HG03575 (cell line): ENCODE data around the gene HOXB6.

ENCODE experiments used
- ATAC-seq: cut with Tn5 transposase; IDR thresholded peaks from one replicate; pipeline ENCODE4 v1.9.1; 2021; ENCODE audit not compliant: unreplicated experiment, insufficient number of reproducible peaks, low FRiP score; ENCODE audit errors: extremely low read depth

Gene HOXB6

DNA sequence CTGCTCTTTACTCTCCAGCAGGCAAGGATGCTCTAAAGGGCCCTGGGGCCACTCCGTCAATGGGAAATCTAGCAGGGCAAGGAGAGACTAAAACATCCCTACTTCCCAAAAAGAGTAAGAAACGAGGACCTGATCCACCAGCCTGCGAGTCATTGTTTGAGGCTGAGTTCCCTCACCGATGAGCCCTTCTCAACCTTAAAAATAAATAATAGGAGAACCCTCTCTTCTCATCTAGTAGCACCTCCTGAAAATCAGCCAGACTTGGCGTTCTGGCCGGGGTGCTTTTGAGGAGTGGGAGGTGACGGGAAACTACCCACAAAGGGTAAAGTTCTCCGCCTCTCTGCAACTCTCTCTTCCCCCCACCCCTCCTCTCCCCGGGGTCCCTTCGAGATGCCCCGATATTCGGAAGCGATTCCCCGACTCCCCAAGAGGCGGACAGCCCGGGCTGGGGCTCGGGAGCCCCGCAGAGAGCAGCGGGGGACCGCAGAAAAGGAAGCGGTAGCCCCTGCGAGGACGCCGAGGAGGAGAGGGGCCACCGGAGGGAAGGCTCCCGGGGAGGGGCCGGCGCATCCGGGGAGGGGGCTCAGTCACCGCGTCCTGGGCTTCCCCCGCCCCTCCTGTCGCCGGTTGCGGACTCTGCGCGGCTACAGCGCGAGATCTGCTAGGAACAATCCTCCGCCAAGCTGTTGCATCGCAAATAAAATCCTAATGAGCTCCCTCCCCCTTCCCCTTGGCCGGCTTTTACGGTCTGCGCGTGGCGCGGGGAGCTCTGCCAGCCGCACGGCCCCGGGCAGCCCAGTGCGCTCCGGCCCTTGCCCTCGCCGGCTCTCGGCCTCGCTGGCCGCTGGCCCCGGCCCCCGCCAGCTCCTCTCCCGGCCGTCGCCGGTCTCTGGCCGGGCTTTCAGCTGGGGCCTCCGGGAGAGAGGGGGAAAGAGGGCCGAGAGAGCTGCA, 20.0 kb upstream of the HOXB6 start:
- no peak for ATAC-seq

DNA sequence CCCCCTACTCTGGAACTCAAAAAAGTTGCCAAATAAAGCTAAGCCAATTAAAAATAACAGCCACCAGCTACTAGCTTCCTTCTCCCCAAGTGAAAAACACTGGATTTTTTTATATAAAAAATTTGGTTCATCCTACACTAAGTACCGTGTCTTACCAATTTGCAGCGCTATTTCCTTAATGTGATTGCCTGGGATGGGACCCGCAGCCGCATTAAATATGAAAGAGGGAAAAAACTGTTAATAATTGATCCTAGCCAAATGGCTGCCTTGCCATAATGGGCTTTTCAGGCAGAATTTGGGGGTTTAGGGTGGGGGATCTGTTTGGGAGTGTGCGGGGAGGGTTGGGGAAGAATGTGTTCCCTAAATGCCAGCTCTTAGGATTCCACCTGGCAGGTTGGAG, 19.3 kb upstream of the HOXB6 start:
- no peak for ATAC-seq

DNA sequence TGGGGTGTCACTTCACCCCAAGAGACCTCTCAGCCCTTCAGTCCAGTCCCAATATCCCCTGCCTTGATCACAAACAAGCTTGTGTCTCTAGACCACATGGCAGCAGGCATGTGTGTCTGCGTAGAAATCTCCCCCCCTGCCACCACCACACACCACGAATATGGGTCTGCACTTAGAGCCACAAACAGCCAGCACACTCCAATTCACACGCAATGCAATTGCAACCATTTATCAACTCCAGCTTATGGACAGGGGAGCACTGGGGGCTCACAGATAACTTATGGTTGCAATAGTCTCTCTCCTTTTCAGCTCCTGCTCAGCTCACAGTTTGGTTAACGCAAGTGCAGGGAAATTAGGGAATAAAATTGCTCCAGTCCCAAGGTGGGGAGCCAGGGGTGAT, 18.8 kb upstream of the HOXB6 start:
- ATAC-seq, result no peak

DNA sequence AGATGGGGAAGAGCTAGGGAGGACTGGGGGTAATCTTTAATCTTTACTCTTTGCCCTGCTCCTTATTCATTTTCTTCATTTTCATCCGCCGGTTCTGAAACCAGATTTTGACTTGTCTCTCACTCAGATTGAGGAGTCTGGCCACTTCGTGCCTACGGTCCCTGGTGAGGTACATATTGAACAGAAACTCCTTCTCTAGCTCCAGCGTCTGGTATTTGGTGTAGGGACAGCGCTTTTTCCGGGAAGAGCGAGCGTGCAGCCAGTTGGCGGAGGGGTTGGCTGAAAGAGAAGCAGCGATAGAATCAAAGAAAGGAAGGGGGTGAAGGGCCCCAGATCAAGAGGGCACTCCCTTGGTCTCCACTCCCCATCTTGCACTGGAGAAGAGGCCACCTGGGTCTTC, 18.1 kb upstream of the HOXB6 start:
- ATAC-seq, result no peak

DNA sequence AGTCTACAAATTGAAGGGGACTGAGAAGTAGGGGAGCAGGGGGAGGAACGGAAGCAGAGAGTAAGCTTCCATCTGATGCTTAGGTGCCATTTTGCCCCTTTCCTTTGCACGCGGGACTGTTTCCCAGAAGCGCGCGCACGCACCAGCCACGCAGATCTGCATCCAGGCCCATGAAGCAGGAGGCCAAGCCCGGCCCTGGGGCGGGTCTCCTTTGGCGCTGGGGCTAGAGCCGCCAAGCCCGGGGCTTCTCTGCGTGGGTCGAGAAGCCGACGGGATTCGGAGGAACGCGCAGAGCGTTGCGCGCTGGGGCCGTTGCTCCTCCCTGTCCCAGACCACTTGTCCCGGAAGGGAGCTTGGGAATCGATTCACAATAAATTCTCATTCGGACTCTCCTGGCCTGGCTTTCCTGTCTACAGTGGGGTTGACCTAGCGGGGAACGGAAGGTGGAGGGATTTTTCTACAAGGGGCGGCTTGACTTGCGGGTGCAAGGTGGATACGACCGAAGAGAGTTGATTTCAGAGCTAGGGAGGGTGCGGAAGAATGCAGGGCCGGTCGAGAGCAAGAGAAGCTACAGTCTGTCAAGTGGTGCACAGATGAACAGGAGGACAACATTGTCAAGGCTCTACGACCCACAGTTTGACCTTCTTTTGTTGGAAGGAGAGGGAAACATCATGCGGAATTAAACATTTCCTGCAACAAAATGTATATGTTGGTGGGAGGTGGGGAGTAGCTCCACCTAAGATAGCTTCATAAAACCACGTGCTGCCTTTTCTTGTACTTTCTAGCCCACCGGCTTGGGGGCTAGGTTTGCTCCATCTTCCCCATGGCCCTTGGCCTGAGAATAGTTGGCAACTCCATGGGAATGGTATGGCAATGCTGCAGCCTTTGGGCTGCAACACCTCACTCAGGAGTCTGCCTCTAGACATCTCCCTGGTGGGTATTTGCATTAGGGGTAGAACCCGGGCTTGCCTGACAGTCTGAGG, 16.9 kb upstream of the HOXB6 start:
- ATAC-seq, result no peak

DNA sequence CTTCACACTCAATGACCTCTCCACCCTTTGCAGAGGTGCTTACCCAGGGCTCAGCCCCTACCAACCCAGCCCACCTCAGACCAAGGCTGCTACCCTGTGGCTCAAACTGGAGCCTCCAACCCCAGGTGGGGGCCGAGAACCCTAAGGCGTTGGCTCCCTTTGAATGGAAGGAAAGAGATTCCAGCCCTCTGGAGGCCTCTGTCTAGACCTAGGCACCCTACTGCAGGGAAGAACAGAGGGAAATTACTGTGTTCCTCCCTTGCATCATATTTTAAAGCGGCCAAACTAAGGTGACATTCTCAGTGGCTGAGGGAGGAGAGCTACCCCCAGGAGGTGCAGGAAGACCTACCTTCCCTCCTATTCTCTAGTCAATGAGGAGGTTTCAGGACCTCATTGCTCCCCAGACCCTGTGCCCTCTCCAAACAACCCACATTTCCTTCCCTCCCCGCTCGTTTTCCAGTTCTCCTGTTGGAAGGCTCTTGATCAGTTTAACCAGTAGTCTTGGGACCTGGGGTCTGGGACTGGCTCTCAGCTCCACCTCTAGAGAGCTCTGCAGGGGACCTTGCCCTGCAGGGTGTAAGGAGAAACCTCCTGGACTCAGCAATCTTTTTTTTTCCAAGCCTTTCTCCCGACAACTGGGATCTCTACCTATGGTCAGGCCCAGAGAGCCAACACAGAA, 15.8 kb upstream of the HOXB6 start:
- ATAC-seq, result no peak

DNA sequence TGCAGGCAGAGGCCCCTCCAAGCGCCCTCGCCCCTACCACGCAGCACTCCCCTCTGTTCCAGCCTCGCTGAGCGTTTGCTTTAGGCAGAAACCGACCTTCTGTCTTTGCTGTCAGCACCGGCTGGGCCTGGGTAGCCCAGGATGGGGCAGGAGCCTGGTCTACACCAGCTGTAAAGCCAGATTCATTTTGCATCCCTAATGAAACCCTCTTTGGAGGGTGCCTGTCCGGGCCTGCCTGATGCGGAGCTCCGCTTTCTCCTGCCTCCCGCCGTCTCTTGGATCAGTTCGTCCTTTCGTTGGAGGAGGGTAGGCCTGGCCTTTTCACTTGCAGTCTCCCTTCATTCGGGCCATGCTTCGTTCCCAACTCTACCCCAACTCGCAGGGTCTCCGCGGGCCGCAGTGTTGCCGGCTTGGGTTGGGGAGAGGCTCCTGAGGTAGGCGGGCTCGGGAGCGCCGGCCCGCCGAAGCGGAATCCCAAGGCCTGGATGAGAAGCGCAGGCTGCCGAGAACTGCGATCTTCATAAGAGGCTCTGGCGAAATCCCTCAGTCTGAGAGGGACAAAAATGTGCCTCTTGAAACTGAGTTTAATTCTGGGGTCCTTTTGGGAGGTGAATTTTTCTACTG, 15.2 kb upstream of the HOXB6 start:
- no peak for ATAC-seq

DNA sequence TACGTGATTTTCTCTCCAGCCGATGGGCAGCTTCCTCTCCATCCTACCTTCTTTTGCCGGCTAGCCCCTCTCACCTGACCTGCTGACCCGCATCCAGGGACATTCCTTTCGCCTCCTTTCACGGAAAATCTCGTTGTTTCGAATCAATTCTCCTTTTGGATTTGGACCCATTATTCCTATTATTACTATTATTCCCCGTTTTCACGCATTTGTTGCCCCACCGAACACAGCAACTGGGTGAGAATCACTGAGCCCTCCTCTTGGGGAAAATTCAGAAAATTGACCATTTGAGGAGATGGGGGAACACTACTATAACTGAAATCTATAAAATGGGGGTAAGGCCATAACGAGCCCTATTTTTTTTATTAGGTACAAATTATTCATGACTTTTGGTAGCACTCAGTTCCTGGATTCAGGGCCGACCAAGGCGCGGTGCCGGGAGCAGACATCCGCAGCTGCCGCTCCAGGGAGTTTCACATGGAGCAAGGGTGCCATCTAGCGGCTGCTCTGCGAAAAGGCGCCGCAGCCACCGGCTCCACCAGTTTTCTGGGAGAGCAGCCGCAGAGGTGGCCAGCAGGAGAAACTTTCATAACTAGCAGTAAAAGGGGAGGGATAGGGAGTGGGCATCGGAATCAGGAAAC, 13.6 kb upstream of the HOXB6 start:
- no peak for ATAC-seq

DNA sequence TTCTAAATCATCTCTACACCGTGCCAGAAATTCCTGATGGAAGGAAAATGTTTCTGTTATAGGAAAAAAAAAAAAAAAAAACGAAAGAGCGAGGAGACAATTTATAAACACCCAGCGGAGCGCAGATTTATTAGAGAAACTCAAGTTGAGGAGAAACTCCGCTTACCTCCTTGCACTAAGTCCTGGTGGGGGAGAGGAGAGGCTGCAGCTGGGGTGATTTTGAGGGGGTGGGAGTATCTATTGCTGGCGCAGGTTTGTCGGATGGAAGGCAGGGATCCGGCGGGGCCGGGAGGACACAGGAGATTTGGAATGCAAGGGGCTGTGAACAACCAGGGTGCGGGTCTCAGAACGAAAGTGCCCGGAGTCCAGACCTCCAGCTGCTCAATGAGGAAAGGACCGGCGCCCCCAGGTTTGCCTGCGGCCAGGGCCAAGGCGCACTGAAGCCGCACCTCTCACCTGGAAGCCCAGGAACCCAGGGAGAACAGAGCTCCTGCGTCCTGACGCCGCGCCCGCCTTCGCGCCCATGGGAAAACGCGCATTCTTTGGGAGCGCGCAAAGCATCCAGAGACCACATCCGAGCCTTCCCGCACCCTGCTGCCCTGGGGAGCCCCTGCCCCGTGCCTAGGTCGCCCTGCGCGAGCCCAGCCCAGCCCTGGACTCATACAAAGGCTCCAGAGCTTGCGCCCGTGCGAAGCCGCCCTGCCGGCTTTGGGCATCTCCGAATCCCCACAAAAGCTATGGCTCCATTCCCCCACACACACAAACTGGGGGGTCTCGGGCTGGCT, 12.9 kb upstream of the HOXB6 start:
- no peak for ATAC-seq

DNA sequence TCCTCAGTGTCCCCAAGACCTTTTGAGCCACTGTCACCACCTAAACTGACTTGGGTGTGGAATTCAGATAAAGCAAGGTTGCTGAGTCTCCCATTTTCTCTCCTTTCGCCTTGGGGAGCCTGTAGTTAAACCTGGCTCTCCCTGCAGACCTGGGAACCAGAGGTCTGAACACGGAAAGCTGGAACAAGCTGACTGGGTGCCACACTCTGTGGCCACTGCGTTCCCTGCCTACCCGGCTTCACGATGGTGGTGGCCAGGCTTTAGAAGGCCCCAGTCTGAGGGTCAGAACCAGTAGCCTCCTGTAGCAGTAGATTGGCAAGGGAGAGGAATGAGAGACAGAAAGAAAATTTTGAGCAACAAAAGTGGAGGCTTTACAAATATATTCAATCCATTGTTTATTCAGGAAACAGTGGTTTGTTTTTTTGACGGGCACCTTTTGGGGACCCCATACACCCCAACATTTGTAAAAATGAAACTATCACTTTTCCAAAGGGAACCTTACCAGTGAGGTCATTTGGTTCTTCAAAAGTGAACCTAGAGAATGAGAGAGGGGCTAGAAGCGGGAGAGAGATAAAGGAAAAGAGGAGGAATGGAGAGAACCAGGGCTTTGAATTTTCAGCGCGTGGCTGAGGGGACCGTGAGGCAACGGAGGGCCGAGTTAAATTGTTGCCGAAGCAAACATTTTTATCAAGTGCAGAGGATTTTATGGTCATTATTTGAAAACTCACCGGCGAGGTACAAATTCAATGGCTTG, 12.1 kb upstream of the HOXB6 start:
- ATAC-seq, result no peak

DNA sequence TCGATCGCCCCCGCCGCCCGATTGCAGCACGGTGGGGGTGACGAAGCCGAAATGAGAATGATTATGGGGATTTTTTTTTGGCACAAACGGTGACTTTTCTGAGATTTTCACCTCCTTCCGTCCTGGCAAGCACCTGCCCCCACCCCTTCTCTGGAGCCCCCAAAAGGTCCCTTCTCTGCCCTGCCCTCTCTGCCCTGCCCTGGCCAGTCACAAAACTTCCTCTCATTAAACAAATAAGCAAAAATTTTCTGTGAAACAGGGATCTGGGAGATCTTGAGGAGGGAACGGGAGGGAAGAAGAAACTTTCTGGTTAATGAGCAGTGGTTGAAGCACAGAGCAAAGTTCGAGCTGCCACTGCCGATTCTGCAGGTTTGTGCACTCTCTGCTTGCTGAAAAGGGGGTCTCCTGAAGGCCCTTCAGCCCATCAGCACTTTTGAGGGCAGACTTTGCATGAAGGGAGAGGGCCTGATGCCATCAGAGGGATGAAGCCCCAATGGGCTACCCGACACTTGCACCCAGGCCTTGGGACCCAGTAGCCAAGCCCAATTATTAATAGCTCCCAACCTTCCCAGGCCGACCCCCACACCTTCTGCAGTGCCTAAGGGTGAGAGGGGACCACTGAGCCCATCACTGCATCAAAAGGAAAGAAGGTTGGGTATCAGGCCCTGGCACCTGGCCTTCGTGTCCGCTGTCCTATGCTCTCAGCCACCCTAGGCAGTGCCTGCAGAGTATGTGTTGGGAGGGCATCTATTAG, 11.4 kb upstream of the HOXB6 start:
- ATAC-seq, result no peak

DNA sequence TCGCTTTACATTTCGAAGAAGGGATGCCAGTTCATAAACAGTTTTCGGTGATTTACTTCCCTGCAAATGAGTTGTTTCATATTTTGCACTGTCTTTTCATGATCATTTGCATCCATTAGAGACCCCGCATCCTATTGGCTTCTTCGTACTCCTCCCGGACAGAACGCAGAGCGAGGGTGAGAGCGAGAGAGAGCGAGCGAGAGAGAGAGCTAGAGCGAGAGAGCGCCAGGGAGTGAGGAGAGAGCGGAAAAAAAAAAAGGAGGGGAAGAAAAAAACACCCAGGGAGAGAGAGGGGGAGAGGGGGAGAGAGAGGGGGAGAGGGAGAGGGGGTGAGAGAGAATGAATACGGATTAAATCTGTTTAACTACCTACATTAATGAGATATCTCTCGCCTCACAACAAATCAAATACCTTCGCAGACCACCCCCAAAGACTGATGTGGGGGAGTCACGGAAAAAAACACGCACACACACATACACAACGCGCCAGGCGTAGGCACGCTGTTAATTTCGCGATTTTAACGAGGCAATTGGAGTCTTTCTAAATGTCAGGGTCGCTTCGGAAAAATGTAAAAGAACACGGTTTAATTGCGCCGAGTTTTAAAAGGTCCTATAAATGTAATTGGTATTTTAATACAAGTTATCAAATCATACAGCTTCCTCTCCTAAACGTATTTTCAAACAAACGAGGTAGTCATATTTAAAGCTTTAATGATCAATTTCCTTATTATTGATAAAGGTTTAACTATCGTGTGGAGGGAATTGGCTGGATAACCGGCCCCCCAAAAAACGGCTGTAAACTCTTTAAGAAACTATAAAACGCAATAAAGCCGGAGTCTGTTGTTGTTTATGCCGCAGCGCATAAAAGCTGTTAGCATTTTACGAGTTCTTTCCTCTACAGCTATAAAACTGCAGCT, 10.5 kb upstream of the HOXB6 start, which contains the start of gene HOXB8:
HOXB8 (minus strand) TSS at position 246 of the 916 bp plus-strand sequence. CDS start 588 bp downstream, outside the sequence.
- no peak for ATAC-seq

DNA sequence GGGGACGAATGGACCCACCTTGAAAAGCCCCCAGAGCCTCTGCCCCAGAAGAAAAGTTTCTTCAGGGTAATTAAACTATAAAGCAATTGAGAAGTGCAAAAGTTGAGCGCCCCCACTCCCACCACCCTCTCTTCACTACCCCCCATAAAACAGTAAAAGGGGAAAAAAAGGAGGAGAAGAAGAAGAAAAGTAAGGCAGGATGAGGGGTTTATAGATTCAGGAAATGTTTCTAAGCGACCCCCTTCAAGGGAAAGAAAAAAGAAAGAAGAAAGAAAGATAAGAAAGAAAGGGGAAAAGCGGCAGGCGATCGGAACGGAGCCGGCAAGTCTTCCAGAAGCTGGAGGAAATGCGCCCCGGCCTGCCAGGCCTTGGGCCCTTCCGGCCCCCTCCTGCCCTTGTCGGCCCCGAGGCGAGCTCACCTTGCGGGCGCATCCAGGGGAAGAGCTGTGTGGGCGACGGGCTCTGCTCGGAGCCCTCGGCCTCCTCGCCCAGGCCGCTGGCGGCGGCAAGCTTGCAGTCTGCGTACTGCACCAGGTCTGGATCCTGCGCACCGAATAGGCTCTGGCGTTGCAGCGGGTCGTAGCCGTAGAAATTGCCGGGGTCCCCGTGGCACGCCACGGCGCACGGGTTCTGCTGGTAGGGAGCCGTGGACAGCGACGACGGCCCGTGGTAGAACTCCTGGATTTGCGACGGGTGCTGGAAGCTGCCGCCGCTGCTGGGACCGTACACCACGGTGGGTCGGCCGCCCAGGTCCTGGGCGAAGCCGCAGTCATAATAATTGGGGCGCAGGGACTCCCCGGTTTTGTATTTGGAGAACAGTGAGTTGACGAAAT, 9.3 kb upstream of the HOXB6 start:
- ATAC-seq, result no peak

DNA sequence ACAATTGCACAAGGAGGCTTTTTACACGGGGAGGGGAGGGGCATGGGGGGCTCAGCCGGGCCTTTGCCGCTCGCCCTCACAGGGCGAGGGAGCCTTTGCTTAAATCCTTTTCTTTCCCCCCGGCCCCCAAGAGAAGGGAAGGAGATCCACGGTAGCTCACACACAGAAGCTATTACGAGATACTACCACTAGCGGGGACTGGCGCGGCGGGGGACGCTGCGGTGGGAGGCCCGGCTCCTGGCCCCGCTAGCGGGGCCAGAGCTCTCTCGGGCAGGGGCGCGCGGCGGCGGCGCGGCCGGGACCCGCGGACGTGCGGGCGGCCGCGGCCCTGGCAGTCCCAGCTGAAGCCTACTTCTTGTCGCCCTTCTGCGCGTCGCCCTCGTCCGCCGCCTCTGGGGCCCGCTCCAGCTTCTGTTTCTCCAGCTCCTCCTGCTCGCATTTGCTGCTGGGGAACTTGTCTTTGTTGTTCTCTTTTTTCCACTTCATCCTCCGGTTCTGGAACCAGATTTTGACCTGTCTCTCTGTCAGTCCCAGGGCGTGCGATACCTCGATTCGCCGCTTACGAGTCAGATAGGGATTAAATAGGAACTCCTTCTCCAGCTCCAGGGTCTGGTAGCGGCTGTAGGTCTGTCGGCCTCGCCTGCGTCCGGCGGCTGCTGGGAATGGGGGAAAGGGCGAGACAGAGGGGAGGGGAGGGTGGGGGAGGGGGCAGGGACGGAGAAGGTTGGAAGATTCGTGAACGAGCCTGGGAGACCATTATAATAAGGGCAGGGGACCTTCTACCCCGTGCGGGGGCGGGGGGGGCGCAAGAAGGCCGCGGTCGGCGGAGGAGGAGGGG, 8.3 kb upstream of the HOXB6 start:
- ATAC-seq, result no peak
